T-helper 2 cell treated with Interferon-gamma antibody and Interleukin-4, amounts not matched to agents 100 ng/mL and 5 ng/mL, for 36 hours (primary cell): Measurements from ENCODE around the gene HBD. TPM values are rescaled to one million over a fixed set of nuclear protein-coding genes. Genes with fewer than 3 reads are reported as not detected.

ENCODE experiments used
- intact Hi-C: fragments of 100-400 bp; cut with micrococcal nuclease; formaldehyde crosslinking; loops from one replicate; pipeline ENCODE4 v1.15.1; 2023
- total RNA-seq: library from RNA; stranded (reverse); gene quantifications from 2 replicates; pipeline ENCODE4 v1.2.3, GENCODE V29; 2022

The HBD gene
- total RNA-seq, 1 donor from 2014 or later, result not detected

DNA sequence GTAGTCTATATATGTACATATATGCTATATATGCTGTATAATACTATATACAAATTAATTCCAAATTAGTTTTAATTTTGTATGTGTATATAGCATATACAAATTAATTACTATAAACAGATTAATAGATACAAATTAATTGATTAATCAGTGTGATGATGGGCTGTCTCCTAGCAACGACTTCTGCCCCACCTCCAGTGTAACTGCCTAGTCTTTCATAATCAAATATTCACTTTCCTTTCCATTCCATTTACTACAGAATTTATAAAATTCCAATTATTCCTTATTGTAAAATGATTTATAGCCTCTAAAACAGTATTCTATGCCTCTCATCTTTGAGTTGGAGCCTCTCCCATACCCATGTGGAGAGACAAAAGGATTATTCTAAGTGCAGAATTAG, 976 bp downstream of the HBD start:
- intact Hi-C loops, result no loop called here

DNA sequence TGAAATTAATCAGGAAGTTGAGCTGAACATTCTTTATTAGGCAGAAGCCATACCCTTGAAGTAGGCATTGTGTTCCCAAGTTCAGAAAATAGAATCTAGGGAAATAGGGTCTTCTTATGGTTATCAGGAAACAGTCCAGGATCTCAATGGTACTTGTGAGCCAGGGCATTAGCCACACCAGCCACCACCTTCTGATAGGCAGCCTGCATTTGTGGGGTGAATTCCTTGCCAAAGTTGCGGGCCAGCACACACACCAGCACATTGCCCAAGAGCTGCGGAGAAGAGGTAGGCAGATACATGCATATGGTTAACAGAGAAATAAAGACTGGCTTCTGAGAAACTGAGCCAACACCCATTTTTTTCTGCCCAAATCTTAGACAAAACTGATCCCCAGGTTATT, 1.5 kb downstream of the HBD start:
- intact Hi-C loops, result no loop called here

DNA sequence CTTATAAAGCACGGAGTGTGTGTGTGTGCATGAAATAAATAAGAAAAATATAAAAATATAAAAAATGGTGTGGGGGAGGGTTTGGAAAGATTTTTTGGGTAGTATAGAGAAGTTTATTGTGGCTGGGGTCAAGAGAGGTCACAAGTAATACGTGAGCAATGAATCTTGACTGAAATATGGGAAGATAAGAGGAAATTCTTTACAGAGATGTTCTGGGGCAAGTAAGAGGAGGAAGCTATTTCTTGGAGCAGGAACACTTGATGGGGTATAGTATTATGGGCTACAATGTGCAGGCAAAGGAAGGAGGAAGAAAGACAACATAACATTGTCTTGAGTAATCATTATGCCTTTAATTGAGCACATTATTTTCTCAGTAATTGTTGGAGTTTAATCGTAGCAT, 2.1 kb downstream of the HBD start:
- intact Hi-C loops, result no loop called here

DNA sequence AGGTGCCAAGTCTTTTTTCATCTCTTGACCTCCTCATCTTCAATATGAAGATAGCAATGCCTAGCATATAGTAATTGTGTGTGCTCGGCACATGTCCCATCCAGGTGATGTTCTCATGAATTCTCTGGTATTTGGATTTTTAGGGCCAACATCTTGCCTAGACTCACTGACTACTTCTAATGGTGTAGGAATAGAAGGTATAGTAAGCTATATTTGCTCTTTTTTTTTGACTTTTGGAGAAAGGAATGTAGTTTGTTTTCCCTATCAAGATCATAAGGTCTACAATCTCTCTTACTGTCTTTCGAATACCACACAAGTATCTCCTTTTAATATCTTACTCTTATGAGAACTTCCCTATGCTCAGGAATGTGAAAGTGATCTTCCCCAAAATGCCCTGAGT, 3.2 kb downstream of the HBD start:
- intact Hi-C loops, result no loop called here

DNA sequence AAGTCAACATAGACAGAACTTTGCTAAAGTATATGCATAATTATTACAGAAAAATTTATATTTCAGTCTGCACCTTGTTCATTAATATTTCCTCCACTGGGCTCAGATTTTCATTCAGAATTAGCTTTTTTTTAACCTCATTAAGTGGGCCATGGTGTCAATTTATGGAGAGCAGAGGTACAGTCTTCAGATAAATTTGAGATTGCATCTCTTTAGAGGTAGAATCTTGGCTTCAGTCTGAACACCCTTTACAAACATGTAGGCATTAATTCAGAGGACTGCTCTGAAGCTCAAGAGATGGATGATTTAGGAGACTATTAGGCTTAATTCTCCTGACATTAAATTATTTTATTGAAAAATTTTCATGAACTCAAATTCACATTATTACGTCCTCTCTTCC, 4.0 kb downstream of the HBD start:
- intact Hi-C loops, result no loop called here

DNA sequence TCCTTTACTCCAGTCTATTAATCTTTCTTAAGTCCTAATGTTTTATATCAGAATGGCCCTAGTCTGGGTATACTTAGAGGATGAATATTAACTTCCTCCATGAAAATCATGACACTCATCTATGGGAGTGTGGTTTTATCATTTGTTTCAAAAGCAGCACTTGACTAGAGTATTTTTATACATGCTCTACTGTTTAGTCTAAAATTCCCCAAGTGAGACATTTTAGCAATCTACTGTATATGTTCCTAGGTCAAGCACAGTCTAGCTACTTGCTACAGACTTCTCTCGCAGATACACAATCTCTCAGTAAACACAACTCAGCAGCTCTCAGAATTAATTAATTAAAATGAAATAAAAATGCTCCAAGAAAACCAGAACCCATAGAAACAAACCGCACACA, 4.5 kb downstream of the HBD start:
- intact Hi-C loops, result no loop called here

DNA sequence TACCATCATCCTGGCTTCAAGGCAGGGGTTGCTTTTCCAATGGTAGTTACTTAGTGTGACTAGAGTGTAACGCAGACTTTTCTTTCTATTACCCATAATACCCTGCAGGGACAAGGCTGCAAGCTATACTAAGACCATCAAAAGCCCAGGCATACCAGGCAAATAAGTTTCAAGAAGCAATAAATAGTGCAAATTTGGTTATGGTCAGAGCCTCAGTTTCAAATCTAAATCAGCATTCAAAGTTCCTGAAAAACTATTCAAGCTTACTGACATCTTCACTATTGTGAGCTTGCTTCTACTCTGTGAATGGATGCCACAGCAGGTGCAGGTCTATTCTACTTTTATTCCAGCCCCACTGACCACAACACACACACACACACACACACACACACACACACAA, 4.9 kb downstream of the HBD start:
- intact Hi-C loops, result no loop called here

DNA sequence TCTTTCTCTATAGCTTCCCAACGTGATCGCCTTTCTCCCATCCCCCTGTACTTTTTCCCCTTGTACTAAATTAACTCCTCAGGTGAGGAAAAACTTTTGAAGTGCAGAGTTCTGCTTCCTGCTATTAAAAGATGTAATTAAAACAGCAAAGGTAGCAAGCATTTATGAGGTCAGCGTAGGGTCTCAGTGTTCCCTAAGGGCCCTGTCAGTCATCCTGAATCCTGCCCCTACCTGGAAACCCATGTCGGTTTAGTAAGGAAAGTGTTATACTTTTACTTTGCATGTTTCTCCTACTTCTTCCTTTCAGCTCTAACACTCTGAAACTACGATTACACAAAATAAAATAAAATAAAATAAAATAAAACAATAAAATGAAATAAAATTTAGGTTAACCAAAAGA, 6.2 kb downstream of the HBD start:
- intact Hi-C loops, result no loop called here

DNA sequence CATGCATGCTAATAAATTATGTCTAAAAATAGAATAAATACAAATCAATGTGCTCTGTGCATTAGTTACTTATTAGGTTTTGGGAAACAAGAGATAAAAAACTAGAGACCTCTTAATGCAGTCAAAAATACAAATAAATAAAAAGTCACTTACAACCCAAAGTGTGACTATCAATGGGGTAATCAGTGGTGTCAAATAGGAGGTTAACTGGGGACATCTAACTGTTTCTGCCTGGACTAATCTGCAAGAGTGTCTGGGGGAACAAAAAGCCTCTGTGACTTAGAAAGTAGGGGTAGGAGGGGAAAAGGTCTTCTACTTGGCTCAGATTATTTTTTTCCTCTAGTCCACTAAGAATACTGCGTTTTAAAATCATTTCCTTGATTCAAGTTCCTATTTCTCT, 6.6 kb downstream of the HBD start:
- intact Hi-C loops, result no loop called here

DNA sequence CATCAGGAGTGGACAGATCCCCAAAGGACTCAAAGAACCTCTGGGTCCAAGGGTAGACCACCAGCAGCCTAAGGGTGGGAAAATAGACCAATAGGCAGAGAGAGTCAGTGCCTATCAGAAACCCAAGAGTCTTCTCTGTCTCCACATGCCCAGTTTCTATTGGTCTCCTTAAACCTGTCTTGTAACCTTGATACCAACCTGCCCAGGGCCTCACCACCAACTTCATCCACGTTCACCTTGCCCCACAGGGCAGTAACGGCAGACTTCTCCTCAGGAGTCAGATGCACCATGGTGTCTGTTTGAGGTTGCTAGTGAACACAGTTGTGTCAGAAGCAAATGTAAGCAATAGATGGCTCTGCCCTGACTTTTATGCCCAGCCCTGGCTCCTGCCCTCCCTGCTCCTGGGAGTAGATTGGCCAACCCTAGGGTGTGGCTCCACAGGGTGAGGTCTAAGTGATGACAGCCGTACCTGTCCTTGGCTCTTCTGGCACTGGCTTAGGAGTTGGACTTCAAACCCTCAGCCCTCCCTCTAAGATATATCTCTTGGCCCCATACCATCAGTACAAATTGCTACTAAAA, 7.5 kb downstream of the HBD start, which contains the start of gene HBB:
TSS of gene HBB (minus strand) at position 340 of the 579 bp plus-strand sequence. CDS start at position 290, 50 bp downstream.
- intact Hi-C loops, result no loop called here

DNA sequence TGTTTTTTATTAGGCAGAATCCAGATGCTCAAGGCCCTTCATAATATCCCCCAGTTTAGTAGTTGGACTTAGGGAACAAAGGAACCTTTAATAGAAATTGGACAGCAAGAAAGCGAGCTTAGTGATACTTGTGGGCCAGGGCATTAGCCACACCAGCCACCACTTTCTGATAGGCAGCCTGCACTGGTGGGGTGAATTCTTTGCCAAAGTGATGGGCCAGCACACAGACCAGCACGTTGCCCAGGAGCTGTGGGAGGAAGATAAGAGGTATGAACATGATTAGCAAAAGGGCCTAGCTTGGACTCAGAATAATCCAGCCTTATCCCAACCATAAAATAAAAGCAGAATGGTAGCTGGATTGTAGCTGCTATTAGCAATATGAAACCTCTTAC, 8.8 kb downstream of the HBD start:
- intact Hi-C loops, result no loop called here

DNA sequence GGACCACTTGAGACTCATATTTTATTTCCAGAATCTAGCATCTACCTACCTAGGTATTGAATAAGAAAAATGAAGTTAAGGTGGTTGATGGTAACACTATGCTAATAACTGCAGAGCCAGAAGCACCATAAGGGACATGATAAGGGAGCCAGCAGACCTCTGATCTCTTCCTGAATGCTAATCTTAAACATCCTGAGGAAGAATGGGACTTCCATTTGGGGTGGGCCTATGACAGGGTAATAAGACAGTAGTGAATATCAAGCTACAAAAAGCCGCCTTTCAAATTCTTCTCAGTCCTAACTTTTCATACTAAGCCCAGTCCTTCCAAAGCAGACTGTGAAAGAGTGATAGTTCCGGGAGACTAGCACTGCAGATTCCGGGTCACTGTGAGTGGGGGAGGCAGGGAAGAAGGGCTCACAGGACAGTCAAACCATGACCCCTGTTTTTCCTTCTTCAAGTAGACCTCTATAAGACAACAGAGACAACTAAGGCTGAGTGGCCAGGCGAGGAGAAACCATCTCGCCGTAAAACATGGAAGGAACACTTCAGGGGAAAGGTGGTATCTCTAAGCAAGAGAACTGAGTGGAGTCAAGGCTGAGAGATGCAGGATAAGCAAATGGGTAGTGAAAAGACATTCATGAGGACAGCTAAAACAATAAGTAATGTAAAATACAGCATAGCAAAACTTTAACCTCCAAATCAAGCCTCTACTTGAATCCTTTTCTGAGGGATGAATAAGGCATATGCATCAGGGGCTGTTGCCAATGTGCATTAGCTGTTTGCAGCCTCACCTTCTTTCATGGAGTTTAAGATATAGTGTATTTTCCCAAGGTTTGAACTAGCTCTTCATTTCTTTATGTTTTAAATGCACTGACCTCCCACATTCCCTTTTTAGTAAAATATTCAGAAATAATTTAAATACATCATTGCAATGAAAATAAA, 9.5 kb downstream of the HBD start:
- intact Hi-C loops, result no loop called here

DNA sequence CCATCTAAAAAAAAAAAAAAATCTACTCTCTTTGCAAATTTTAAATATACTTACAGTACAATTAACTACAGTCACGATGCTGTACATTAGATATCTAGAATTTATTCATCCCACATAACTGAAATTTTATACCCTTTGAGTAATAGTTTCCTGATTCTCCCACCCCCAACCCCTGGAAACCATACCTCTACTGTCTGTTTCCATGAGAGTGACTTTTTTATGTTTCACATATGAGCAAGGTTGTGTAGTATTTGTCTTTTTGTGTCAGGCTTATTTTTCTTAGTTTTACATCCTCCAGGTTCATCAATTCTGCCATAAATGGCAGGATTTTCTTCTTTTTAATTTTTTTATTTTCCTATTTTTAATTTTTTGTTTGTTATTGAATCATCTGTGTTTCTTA, 10.6 kb downstream of the HBD start:
- intact Hi-C loops, result no loop called here

DNA sequence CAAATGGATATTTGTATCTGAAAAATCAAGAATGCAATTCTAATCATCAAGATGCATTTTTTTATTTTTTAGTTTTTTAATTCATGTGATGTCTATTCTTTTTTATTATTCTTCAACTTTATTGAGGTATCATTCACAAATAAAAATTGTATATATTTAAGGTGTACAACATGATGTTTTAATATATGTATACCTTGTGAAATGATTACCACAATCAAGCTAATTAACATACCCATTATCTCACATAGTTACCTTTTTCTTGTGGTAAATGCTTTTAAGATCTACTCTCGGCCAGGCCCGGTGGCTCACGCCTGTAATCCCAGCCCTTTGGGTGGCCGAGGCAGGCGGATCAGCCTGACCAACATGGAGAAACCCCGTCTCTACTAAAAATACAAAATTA, 11.1 kb downstream of the HBD start:
- intact Hi-C loops, result no loop called here

DNA sequence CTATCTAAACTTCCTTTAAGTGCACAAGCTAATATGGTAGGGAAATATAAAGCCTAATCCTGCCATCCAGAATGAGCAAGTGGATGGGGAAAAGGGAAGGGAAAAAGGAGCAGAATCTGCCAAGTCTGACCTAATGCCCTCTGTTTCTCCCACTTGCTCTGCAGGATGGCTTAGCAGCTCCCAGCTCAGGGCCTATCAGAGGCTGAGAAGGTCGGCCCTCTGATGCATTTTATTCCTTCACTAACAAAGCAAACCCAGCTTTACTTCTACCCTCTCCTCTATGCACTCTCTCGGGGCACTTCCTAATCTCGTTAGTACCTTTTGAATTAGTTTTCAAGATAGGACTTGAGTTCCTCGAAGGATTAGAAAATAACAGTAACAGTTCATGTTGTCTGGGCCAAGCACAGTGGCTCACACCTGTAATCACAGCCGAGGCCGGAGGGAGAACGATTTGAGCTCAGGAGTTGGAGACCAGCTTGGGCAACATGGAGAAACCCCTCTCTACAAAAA, 23.9 kb downstream of the HBD start:
- intact Hi-C loops, result no loop called here

DNA sequence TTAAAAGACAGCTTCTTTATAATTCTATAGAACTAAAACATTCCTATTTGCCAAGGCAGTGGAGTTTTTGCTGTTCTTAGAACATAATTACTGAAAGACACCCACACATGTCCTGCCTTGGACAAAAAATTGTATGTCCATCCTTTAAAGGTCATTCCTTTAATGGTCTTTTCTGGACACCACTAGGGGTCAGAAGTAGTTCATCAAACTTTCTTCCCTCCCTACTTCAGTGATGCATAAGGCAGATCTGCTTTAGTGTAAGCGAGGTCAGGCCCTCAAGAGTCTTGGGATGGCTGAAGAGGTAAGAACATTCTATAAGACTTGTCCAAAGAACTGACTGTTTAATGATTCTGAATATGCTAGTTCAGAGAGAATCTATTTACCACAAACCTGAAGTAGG, 29.5 kb downstream of the HBD start:
- intact Hi-C loops, result no loop called here

DNA sequence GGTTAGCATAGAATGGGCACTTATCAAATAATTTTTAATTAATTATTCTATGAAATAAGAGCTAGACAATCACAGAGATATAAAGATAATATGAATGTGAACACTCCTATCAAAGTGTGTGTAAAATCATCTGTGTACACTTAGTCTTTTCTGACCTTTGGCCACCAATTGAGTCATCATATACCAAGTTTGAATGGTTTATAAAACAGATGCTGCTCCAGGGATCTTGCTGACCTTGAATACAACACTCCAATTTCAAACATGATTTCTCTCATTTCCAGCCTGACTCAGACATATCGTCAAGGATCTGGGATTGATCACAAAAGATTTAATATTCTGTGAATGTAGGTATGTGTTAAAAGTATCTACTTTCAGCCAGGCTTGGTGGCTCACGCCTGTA, 30.9 kb downstream of the HBD start:
- intact Hi-C loops, result no loop called here

DNA sequence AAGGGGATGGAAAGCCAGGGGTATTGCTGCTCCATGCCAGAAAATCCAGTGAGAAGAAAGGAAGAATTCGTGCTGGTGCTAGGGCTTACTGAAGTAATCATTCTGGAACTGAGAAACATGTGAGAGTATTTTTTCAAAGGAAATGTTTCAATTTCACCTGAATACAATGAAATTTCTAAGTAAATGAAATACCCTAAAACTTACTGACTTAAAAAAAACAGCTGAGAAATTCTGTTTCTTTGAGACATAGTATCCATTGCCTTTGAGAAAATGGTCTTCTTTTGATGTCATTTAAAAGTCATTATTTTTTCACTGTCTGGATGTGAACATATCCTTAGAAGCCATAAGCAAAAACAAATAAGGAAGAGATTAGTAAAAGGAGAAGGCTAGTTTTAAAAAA, 33.7 kb downstream of the HBD start, which contains the start of gene OR51V1:
TSS of gene OR51V1 (minus strand) at position 101 of the 400 bp plus-strand sequence. CDS start at position 101, 0 bp downstream.
- intact Hi-C loops, result no loop called here

DNA sequence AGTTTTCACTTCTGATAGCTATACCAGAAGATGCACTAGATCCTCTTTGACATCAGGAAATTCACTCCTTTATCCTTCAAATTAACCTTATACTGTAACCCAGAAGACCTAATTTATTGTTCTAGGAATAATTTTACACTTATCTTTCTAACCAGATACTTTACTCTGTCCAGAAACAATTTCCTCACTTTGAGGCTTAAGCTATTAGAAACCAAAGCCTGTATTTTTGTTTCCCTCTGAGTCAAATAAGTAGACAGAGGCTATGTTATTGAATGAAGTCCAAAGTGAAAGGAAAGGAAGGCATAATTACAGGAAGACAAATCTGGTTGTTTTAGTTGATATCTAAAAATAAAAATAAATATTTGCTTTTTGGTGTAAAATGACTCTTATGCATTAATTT, 36.0 kb downstream of the HBD start:
- intact Hi-C loops, result no loop called here

DNA sequence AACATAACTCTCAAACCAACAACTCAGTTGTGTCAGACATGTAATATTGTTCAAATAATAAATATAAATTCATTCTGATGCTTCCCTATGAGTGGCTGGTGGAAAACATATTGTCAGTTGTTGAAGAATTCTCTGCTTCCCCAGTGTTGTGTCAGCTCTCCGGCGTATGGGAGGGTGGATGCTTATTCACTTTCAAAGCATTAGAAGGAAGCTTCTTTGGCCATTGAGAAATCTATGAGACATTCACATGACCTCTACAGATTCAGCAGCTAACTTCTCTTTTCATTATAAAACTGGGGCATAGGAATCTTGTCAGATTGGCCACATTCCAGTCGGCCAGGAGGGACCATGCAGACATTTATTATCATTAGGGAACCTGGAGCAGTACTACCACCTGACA, 36.7 kb downstream of the HBD start:
- intact Hi-C loops, result no loop called here

DNA sequence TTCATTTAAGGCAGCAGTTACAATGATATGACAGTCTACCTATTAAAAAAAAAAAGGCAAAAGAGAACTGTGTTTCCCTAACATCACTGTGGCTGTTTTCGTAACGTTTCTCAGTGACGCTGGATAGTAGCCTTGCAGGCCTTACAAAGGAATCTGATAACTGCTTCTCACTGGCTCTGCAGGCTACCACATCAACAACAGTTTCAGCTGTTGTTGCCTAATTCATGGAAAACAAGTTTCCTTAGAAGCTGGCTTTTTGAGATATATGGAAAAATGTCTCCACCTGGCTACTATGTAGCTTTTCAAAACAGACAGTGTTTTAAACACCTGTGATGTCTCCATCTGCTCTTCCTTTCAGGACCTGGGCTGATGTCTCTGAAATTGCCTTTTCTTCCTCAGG, 37.6 kb downstream of the HBD start:
- intact Hi-C loops, result no loop called here

DNA sequence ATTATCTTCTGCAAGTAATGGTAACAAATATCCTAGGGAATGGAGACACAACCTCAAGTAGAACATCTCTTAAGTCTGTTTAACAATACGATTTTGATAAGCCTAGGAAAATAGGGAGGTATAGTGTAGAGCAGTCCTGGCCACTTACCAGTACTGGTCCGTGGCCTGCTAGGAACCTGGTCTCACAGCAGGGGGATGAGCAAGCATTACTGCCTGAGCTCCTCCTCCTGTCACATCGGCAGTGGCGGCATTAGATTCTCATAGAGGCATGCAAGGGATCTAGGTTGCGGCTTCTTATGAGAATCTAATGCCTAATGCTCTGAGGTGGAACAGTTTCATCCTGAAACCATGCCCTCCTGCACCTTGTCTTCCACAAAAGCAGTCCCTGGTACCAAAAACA, 38.2 kb downstream of the HBD start:
- intact Hi-C loops, result no loop called here

DNA sequence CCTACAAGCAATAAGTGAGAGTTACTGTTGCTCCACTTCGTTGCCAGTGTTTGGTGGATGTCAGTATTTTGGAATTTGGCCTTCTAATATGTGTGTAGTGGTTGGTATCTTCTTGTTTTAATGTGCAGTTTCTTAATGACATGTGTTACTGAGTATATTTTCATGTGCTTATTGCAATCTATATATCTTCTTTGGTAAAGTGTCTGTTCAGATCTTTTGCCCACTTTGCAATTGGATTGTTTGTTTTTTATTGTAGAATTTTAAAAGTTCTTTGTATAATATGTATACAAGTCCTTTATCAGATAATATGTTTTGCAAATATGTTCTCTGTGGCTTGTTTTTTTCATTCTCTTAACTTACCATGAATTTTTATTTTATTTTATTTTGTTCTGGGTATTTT, 41.5 kb downstream of the HBD start:
- intact Hi-C loops, result no loop called here
